GM11168 (cell line): ENCODE measurements around the gene SERINC1.

Experiments used
- in situ Hi-C: fragments of 300-500 bp; cut with MboI; formaldehyde crosslinking; loops from one replicate; pipeline ENCODE4 v1.12.0; 2022; ENCODE audit warnings: low sequenced_read_pairs; ENCODE audit not compliant: unreplicated experiment

Gene SERINC1

GRCh38 chr6:122445274-122445673 is 26.3 kb downstream of the SERINC1 start:
- in situ Hi-C loops = no loop called here

- in situ Hi-C loops = no loop called here
Observed at GRCh38 chr6:122438975-122439374, 32.6 kb downstream of the SERINC1 start.

GRCh38 chr6:122432816-122433215 is 38.8 kb downstream of the SERINC1 start:
- in situ Hi-C loops = no loop called here

- in situ Hi-C loops = no loop called here
Observed at GRCh38 chr6:122431780-122432179, 39.8 kb downstream of the SERINC1 start.

- in situ Hi-C loops = no loop called here
Observed at GRCh38 chr6:122429323-122429722, 42.3 kb downstream of the SERINC1 start.

- in situ Hi-C loops = no loop called here
Observed at GRCh38 chr6:122428781-122429180, 42.8 kb downstream of the SERINC1 start.

- in situ Hi-C loops = no loop called here
Observed at GRCh38 chr6:122426597-122426996, 45.0 kb downstream of the SERINC1 start.

- in situ Hi-C loops = no loop called here
Observed at GRCh38 chr6:122423734-122424133, 47.9 kb downstream of the SERINC1 start.

- in situ Hi-C loops = no loop called here
Observed at GRCh38 chr6:122422614-122423267, 48.9 kb downstream of the SERINC1 start.

- in situ Hi-C loops = no loop called here
Observed at GRCh38 chr6:122422003-122422402, 49.6 kb downstream of the SERINC1 start.

- in situ Hi-C loops = no loop called here
Observed at GRCh38 chr6:122416825-122417224, 54.8 kb downstream of the SERINC1 start.

- in situ Hi-C loops = no loop called here
Observed at GRCh38 chr6:122412001-122412400, 59.6 kb downstream of the SERINC1 start.

GRCh38 chr6:122408702-122409458 is 62.7 kb downstream of the SERINC1 start:
- in situ Hi-C loops = no loop called here

- in situ Hi-C loops = no loop called here
Observed at GRCh38 chr6:122408240-122408639, 63.4 kb downstream of the SERINC1 start.

- in situ Hi-C loops = no loop called here
Observed at GRCh38 chr6:122407712-122408111, 63.9 kb downstream of the SERINC1 start.

GRCh38 chr6:122406187-122406586 is 65.4 kb downstream of the SERINC1 start:
- in situ Hi-C loops = no loop called here

GRCh38 chr6:122405417-122405816 is 66.2 kb downstream of the SERINC1 start:
- in situ Hi-C loops = no loop called here

GRCh38 chr6:122404444-122404843 is 67.2 kb downstream of the SERINC1 start:
- in situ Hi-C loops = no loop called here

GRCh38 chr6:122401104-122401503 is 70.5 kb downstream of the SERINC1 start:
- in situ Hi-C loops = no loop called here

GRCh38 chr6:122400462-122401089 is 71.0 kb downstream of the SERINC1 start:
- in situ Hi-C loops = no loop called here

GRCh38 chr6:122400121-122400450 is 71.5 kb downstream of the SERINC1 start:
- in situ Hi-C loops = no loop called here
